HepG2 (cell line): ENCODE results near the gene RASGRF1. TPM values are rescaled to one million over a fixed set of nuclear protein-coding genes. Genes with fewer than 3 reads are reported as not detected.

Experiments
- ATAC-seq: fragments of 200-7000 bp; cut with Tn5 transposase; 3 replicates; pipeline ENCODE4 v1.9.1; 2020; ENCODE audit warnings: mild to moderate bottlenecking, moderate library complexity
- BruUV-seq: library from RNA; stranded (reverse); fragments of 400-500 nt; replicated peaks from 2 replicates; lab custom pipeline; 2021; lab: Mats Ljungman, UMichigan
- CTCF ChIA-PET: fragments of 300-600 bp; formaldehyde crosslinking; extraction: SDS; loops from one replicate; lab custom pipeline; 2021; ENCODE audit warnings: low total read pairs, inconsistent platforms, low intra/inter-chr PET ratio; lab: Yijun Ruan, JAX
- POLR2A ChIA-PET: fragments of 350-600 bp; sonication (Branson Sonifier 250); formaldehyde crosslinking; loops from one replicate; lab custom pipeline; 2020; ENCODE audit warnings: antibody characterized with exemption, inconsistent platforms; lab: Yijun Ruan, JAX
- DNase-seq: peaks from one replicate; pipeline ENCODE4 v3.0.0-alpha.2; 2015; ENCODE audit warnings: low spot score
- FAIRE-seq: peaks from 3 replicates; lab custom pipeline; 2011; peaks lifted over from hg19 to GRCh38; lab: Jason Lieb, UNC
- H2AFZ ChIP-seq: one replicate; pipeline ENCODE4 v1.6.1; 2011; ENCODE audit warnings: low read length, inconsistent platforms
- H3K27ac ChIP-seq: fragments of 300-600 bp; 3 replicates; pipeline ENCODE4 v1.8.0; 2011; ENCODE audit warnings: mixed run types, mild to moderate bottlenecking, mixed read lengths, low read length, inconsistent platforms; ENCODE audit not compliant: insufficient read depth; ENCODE audit errors: extremely low read length
- H3K27me3 ChIP-seq, 2 experiments: fragments of 200-600 bp in 1 of 2; 2 replicates in 1 of 2; 3 replicates in 1 of 2; pipeline versions ENCODE4 v1.6.0 to v1.8.0; 2011; ENCODE audit warnings: low read length in 2 of 2, mild to moderate bottlenecking in 2 of 2, moderate library complexity in 2 of 2, inconsistent platforms in 1 of 2; ENCODE audit not compliant: insufficient read depth in 2 of 2, control insufficient read depth in 1 of 2
- H3K36me3 ChIP-seq, 2 experiments: fragments of 200-600 bp in 1 of 2; replicated peaks in 1 of 2; 2 replicates in 1 of 2; 3 replicates in 1 of 2; pipeline versions ENCODE4 v1.5.1 to v1.8.0; 2011; ENCODE audit warnings: low read length in 2 of 2, inconsistent platforms in 1 of 2; ENCODE audit not compliant: insufficient read depth in 2 of 2, control insufficient read depth in 1 of 2
- H3K4me1 ChIP-seq: 2 replicates; pipeline ENCODE4 v1.5.1; 2012; ENCODE audit warnings: low read length, inconsistent platforms; ENCODE audit not compliant: insufficient read depth
- H3K4me2 ChIP-seq: 2 replicates; pipeline ENCODE4 v1.6.0; 2011; ENCODE audit warnings: low read depth, low read length, inconsistent platforms
- H3K4me3 ChIP-seq, 3 experiments: fragments of 200-600 bp in 1 of 3; sonication (generic), shearing (Covaris generic) in 1 of 3; replicated peaks in 1 of 3; 2 replicates each; pipeline ENCODE4 v1.5.1; 2011 to 2016; ENCODE audit warnings: low read length in 3 of 3, inconsistent platforms in 2 of 3, low read depth in 2 of 3, mild to moderate bottlenecking in 2 of 3, control low read depth in 1 of 3, mixed read lengths in 1 of 3; ENCODE audit not compliant: insufficient read depth in 1 of 3
- H3K79me2 ChIP-seq: one replicate; pipeline ENCODE4 v1.6.1; 2011; ENCODE audit warnings: low read length, inconsistent platforms; ENCODE audit not compliant: insufficient read depth
- H3K9ac ChIP-seq: 2 replicates; pipeline ENCODE4 v1.6.0; 2011; ENCODE audit warnings: mild to moderate bottlenecking, low read depth, low read length, inconsistent platforms; ENCODE audit not compliant: insufficient read depth
- H3K9me3 ChIP-seq: 2 replicates; pipeline ENCODE4 v1.5.1; 2012; ENCODE audit warnings: mild to moderate bottlenecking, low read length
- H4K20me1 ChIP-seq: 2 replicates; pipeline ENCODE4 v1.6.0; 2011; ENCODE audit warnings: inconsistent platforms, mild to moderate bottlenecking, low read length, moderate library complexity; ENCODE audit not compliant: insufficient read depth
- CENPBD1 ChIP-seq: sonication (generic); formaldehyde crosslinking; IDR thresholded peaks from 2 replicates; pipeline ENCODE4 v1.8.0; 2022; ENCODE audit warnings: missing genetic modification reagents, low read depth, mild to moderate bottlenecking, borderline replicate concordance
- CSRNP2 ChIP-seq: sonication (generic); formaldehyde crosslinking; conservative IDR thresholded peaks from 2 replicates; pipeline ENCODE4 v1.8.0; 2022; ENCODE audit warnings: low read depth, missing genetic modification reagents
- EHMT2 ChIP-seq: fragments of 200-600 bp; sonication (generic); IDR thresholded peaks from 2 replicates; pipeline ENCODE4 v1.7.0; 2017; ENCODE audit warnings: antibody characterized with exemption, low read depth, low read length, borderline replicate concordance
- ETV5 ChIP-seq: IDR thresholded peaks from 2 replicates; pipeline ENCODE4 v1.6.1; 2018; ENCODE audit warnings: missing biosample characterization, missing genetic modification reagents, inconsistent platforms, borderline replicate concordance
- MXD1 ChIP-seq: sonication (generic); formaldehyde crosslinking; IDR thresholded peaks from 2 replicates; pipeline ENCODE4 v1.4.0; 2020; ENCODE audit warnings: mild to moderate bottlenecking, missing genetic modification reagents
- MZF1 ChIP-seq: sonication (generic); formaldehyde crosslinking; IDR thresholded peaks from 2 replicates; pipeline ENCODE4 v1.8.1; 2023; ENCODE audit warnings: mild to moderate bottlenecking, missing genetic modification reagents, borderline replicate concordance
- PTBP1 ChIP-seq: fragments of 200-400 bp; formaldehyde crosslinking; IDR thresholded peaks from 2 replicates; pipeline ENCODE4 v1.6.1; 2018; ENCODE audit warnings: low read length, low read depth; ENCODE audit not compliant: poor library complexity, severe bottlenecking
- REL ChIP-seq: sonication (generic); formaldehyde crosslinking; conservative IDR thresholded peaks from 2 replicates; pipeline ENCODE4 v1.8.0; 2022; ENCODE audit warnings: mild to moderate bottlenecking, missing genetic modification reagents, moderate library complexity
- RFX5 ChIP-seq: IDR thresholded peaks from 2 replicates; pipeline ENCODE4 v1.6.1; 2011; ENCODE audit warnings: low read depth, low read length, improper control_type of control experiment
- ZBTB37 ChIP-seq: sonication (generic); formaldehyde crosslinking; IDR thresholded peaks from 2 replicates; pipeline ENCODE4 v1.4.0; 2020; ENCODE audit warnings: mild to moderate bottlenecking, missing genetic modification reagents
- ZNF142 ChIP-seq: sonication (generic); formaldehyde crosslinking; IDR thresholded peaks from 2 replicates; pipeline ENCODE4 v1.4.0; 2020; ENCODE audit warnings: missing genetic modification reagents
- ZNF329 ChIP-seq: sonication (generic); formaldehyde crosslinking; IDR thresholded peaks from 2 replicates; pipeline ENCODE4 v1.9.0; 2021; ENCODE audit warnings: low read depth, mild to moderate bottlenecking, missing genetic modification reagents
- ZNF354B ChIP-seq: sonication (generic); formaldehyde crosslinking; IDR thresholded peaks from 2 replicates; pipeline ENCODE4 v1.8.0; 2022; ENCODE audit warnings: mild to moderate bottlenecking, missing genetic modification reagents
- ZSCAN30 ChIP-seq: sonication (generic); formaldehyde crosslinking; IDR thresholded peaks from 2 replicates; pipeline ENCODE4 v1.5.0; 2020; ENCODE audit warnings: mild to moderate bottlenecking, missing genetic modification reagents
- WGBS: methylation state at CpG from one replicate; pipeline ENCODE4 v1.1.6; 2017; ENCODE audit warnings: low lambda C conversion rate; 5-methylcytosine and 5-hydroxymethylcytosine counted together
- in situ Hi-C: cut with HindIII; loops from 2 replicates; pipeline ENCODE4 v1.10.0; 2017; ENCODE audit warnings: low pct_unique_long_range_greater_than_20kb; ENCODE audit not compliant: extremely low pct_ligation_motif_present
- intact Hi-C: fragments of 100-400 bp; cut with micrococcal nuclease; formaldehyde crosslinking; loops from one replicate; pipeline ENCODE4 v1.10.0; 2022; ENCODE audit not compliant: unreplicated experiment
- polyA plus RNA-seq, 8 experiments: library from polyadenylated mRNA; depleted of rRNA in 3 of 8; stranded (reverse) in 7 of 8; unstranded in 1 of 8; fragments of >200 nt; fragmentation: Illumina TruSeq in 4 of 8; extraction: Trizol in 4 of 8; gene quantifications; 2 replicates each; pipeline versions ENCODE4 v1.2.1 to v1.2.3, GENCODE V29; 2011 to 2016; ENCODE audit warnings: low read depth in 4 of 8, missing spikeins in 1 of 8, mixed read lengths in 1 of 8; ENCODE audit not compliant: insufficient read depth in 1 of 8
- total RNA-seq, 5 experiments: library from RNA; depleted of rRNA; stranded (reverse); fragments of >200 nt; fragmentation: Illumina TruSeq; extraction: Trizol; gene quantifications; 2 replicates each; pipeline ENCODE4 v1.2.3, GENCODE V29; 2016; ENCODE audit warnings: low read depth in 1 of 5

Gene RASGRF1
- total and polyA plus RNA-seq, 2 of the 13 experiments (the other 11 are each of a cell fraction or from before 2014, with no cell fraction given), result 0.55 to 3.0 TPM

GRCh38 chr15:79092382-79092781, 1.8 kb upstream of the RASGRF1 start:
- ATAC-seq, result no peak
- Histone ChIP-seq H3K27ac (no peak overlapping the region), H3K9me3 (no peaks in the 10 kb centered on the region), H3K4me3 (no peak overlapping the region), H3K79me2 (no peaks in the 10 kb centered on the region), H4K20me1 (no peaks in the 10 kb centered on the region; the same call in 1 of the 2 replicates), H3K36me3 (no peaks in the 10 kb centered on the region), H3K4me2 (no peak overlapping the region), H3K27me3 (peaks cover 0 to 45% of the 10 kb centered on the region in 2 experiments), H2AFZ (no peak overlapping the region), H3K9ac (no peak overlapping the region), H3K4me1 (peaks cover 10% of the 10 kb centered on the region; the same call in 1 of the 2 replicates)
- intact Hi-C loops, result no loop called here
- no peak for DNase-seq
- ChIA-PET CTCF (no interaction called here), POLR2A (no interaction called here)
- BruUV-seq, result no TSS peak
- in situ Hi-C loops, result no loop called here
- no peak for FAIRE-seq
- WGBS, result 48% methylated on average over 2 of the region's 2 CpGs
- TF ChIP-seq ETV5 (no peak), ZNF142 (CRISPR knock-in tag) (no peak), MZF1 (CRISPR knock-in tag) (no peak), MXD1 (CRISPR knock-in tag) (no peak), ZBTB37 (CRISPR knock-in tag) (no peak), CSRNP2 (CRISPR knock-in tag) (no peak), ZSCAN30 (CRISPR knock-in tag) (no peak), ZNF354B (CRISPR knock-in tag) (no peak), PTBP1 (no peak), RFX5 (no peak), CENPBD1 (CRISPR knock-in tag) (no peak), EHMT2 (no peak), REL (no peak), ZNF329 (CRISPR knock-in tag) (no peak)
